Non-pigmented ciliary epithelial cell (primary cell): ENCODE measurements around the gene NKTR.

Experiments
- DNase-seq: peaks from one replicate; pipeline ENCODE4 v3.0.0-alpha.2; 2010; ENCODE audit warnings: low read depth

NKTR gene

GRCh38 chr3:42682301-42683070, 82.0 kb downstream of the NKTR start:
- DNase-seq: no peak

GRCh38 chr3:42683875-42684598, 83.6 kb downstream of the NKTR start:
- DNase-seq: peak; percentile 91

- no peak for DNase-seq
Measured at GRCh38 chr3:42684632-42685362, 84.3 kb downstream of the NKTR start.

- no peak for DNase-seq
Measured at GRCh38 chr3:42685363-42685881, 84.9 kb downstream of the NKTR start, which contains the start of gene KLHL40. Gene KLHL40, plus strand, starts transcription at chr3:42685537. Its CDS starts 82 bp downstream, at chr3:42685619.

- DNase-seq: no peak
Measured at GRCh38 chr3:42685891-42686820, 85.7 kb downstream of the NKTR start.

GRCh38 chr3:42686832-42687650, 86.6 kb downstream of the NKTR start:
- DNase-seq: no peak

- no peak for DNase-seq
Measured at GRCh38 chr3:42688016-42688415, 87.5 kb downstream of the NKTR start.

GRCh38 chr3:42688487-42689420, 88.3 kb downstream of the NKTR start:
- DNase-seq: no peak

- DNase-seq: no peak
Measured at GRCh38 chr3:42689421-42690014, 89.0 kb downstream of the NKTR start.

- DNase-seq: no peak
Measured at GRCh38 chr3:42690191-42690590, 89.7 kb downstream of the NKTR start.

- no peak for DNase-seq
Measured at GRCh38 chr3:42690766-42691680, 90.5 kb downstream of the NKTR start.

- no peak for DNase-seq
Measured at GRCh38 chr3:42691816-42692666, 91.6 kb downstream of the NKTR start.

- no peak for DNase-seq
Measured at GRCh38 chr3:42692667-42693529, 92.4 kb downstream of the NKTR start.

- DNase-seq: no peak
Measured at GRCh38 chr3:42693530-42693930, 93.0 kb downstream of the NKTR start.

- no peak for DNase-seq
Measured at GRCh38 chr3:42694366-42694765, 93.9 kb downstream of the NKTR start.
